Measurements from ENCODE around the gene STX3.

DNA sequence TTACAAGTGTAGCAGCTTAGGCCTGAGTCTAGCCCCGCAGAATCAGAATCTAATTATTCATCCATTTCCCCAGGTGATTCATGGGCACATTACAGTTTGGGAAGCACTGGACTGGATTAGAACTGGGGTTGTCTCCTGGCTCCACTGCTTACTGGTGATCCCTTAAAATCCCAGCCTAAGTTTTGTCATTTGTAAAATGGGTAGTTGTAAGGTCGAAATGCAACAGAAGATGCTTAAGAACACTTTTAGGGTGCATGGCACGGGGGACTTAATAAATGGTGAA lies 1.3 kb downstream of the STX3 start:
- TF ChIP-seq, protein P1, sequence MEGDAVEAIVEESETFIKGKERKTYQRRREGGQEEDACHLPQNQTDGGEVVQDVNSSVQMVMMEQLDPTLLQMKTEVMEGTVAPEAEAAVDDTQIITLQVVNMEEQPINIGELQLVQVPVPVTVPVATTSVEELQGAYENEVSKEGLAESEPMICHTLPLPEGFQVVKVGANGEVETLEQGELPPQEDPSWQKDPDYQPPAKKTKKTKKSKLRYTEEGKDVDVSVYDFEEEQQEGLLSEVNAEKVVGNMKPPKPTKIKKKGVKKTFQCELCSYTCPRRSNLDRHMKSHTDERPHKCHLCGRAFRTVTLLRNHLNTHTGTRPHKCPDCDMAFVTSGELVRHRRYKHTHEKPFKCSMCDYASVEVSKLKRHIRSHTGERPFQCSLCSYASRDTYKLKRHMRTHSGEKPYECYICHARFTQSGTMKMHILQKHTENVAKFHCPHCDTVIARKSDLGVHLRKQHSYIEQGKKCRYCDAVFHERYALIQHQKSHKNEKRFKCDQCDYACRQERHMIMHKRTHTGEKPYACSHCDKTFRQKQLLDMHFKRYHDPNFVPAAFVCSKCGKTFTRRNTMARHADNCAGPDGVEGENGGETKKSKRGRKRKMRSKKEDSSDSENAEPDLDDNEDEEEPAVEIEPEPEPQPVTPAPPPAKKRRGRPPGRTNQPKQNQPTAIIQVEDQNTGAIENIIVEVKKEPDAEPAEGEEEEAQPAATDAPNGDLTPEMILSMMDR (IDR thresholded peaks at IDR 0.05), result no peak
- TF ChIP-seq EZH2 (IDR thresholded peaks at IDR 0.05; ENCODE audit: borderline replicate concordance, insufficient read depth, low read depth, low read length, poor library complexity, severe bottlenecking), result no peak

Data from B cell (primary cell).